B cell (primary cell): ENCODE data around the gene DAPP1. TPM values are rescaled to one million over a fixed set of nuclear protein-coding genes. Genes with fewer than 3 reads are reported as not detected.

Experiments used
- ATAC-seq: fragments of 200-7000 bp; cut with Tn5 transposase; one replicate; pipeline ENCODE4 v1.10.0; 2021; ENCODE audit warnings: low read depth, mild to moderate bottlenecking, moderate number of reproducible peaks, moderate library complexity
- CTCF ChIA-PET: fragments of 350-600 bp; sonication (Branson Sonifier 250); formaldehyde crosslinking; loops from one replicate; lab custom pipeline; 2021; ENCODE audit warnings: antibody characterized with exemption, inconsistent platforms; lab: Charles Lee
- POLR2A ChIA-PET: fragments of 350-600 bp; sonication (Branson Sonifier 250); formaldehyde crosslinking; loops from one replicate; lab custom pipeline; 2021; ENCODE audit warnings: antibody characterized with exemption; lab: Charles Lee
- DNase-seq: peaks from one replicate; pipeline ENCODE4 v3.0.0; 2013
- H2AFZ ChIP-seq: 2 replicates; pipeline ENCODE4 v1.6.1; 2012; ENCODE audit warnings: mild to moderate bottlenecking, low read depth, low read length; ENCODE audit not compliant: insufficient read depth, poor library complexity, severe bottlenecking
- H3K27ac ChIP-seq, 2 donors: 1 replicate in 1 of 2; 2 replicates in 1 of 2; pipeline ENCODE4 v1.5.1; 2012 to 2013; ENCODE audit warnings: low read length in 2 of 2, mild to moderate bottlenecking in 2 of 2, moderate library complexity in 1 of 2
- H3K27me3 ChIP-seq, 4 experiments: fragments of 200-600 bp in 1 of 4; sonication (generic) in 1 of 4; replicated peaks in 1 of 4; 1 replicate in 2 of 4; 2 replicates in 2 of 4; pipeline versions ENCODE4 v1.6.1 to v1.7.0; 2013 to 2016; ENCODE audit warnings: low read length in 3 of 4, mild to moderate bottlenecking in 2 of 4, mixed read lengths in 1 of 4, moderate library complexity in 1 of 4; ENCODE audit not compliant: insufficient read depth in 4 of 4, control insufficient read depth in 3 of 4; ENCODE audit errors: control extremely low read depth in 1 of 4
- H3K36me3 ChIP-seq, 2 experiments: replicated peaks in 1 of 2; 1 replicate in 1 of 2; 2 replicates in 1 of 2; pipeline versions ENCODE4 v1.6.1 to v1.7.1; 2013; ENCODE audit warnings: low read length in 1 of 2; ENCODE audit not compliant: insufficient read depth in 2 of 2, control insufficient read depth in 1 of 2; ENCODE audit errors: control extremely low read depth in 1 of 2, extremely low read depth in 1 of 2
- H3K4me1 ChIP-seq, 2 donors: fragments of 200-600 bp in 1 of 2; sonication (generic) in 1 of 2; 1 replicate in 1 of 2; 2 replicates in 1 of 2; pipeline versions ENCODE4 v1.5.1 to v1.6.1; 2013 to 2017; ENCODE audit warnings: low read length in 2 of 2; ENCODE audit not compliant: control insufficient read depth in 2 of 2, insufficient read depth in 2 of 2
- H3K4me2 ChIP-seq: replicated peaks from 2 replicates; pipeline ENCODE3; 2012; ENCODE audit warnings: mild to moderate bottlenecking, low read depth, low read length; ENCODE audit not compliant: poor library complexity, severe bottlenecking
- H3K4me3 ChIP-seq, 5 experiments: fragments of 200-600 bp in 1 of 5; sonication (generic) in 1 of 5; 1 replicate in 3 of 5; 2 replicates in 2 of 5; pipeline versions ENCODE4 v1.5.1 to v1.7.0; 2011 to 2016; ENCODE audit warnings: low read length in 4 of 5, mild to moderate bottlenecking in 4 of 5, low read depth in 2 of 5, control low read depth in 1 of 5, moderate library complexity in 1 of 5; ENCODE audit not compliant: insufficient read depth in 1 of 5; ENCODE audit errors: control extremely low read depth in 1 of 5, extremely low read depth in 1 of 5
- H3K79me2 ChIP-seq: fragments of 200-600 bp; sonication (generic); one replicate; pipeline ENCODE4 v1.6.0; 2016; ENCODE audit warnings: low read length; ENCODE audit not compliant: control insufficient read depth, insufficient read depth
- H3K9ac ChIP-seq: fragments of 200-600 bp; sonication (generic); 2 replicates; pipeline ENCODE4 v1.6.1; 2017; ENCODE audit warnings: mild to moderate bottlenecking, low read length, moderate library complexity
- H3K9me3 ChIP-seq, 3 donors: one replicate each; pipeline versions ENCODE4 v1.6.1 to v1.7.1; 2013; ENCODE audit warnings: low read length in 2 of 3; ENCODE audit not compliant: control insufficient read depth in 2 of 3, insufficient read depth in 1 of 3; ENCODE audit errors: control extremely low read depth in 1 of 3
- H4K20me1 ChIP-seq: 2 replicates; pipeline ENCODE4 v1.6.0; 2012; ENCODE audit warnings: mild to moderate bottlenecking, low read length; ENCODE audit not compliant: insufficient read depth, control insufficient read depth, poor library complexity, severe bottlenecking
- H3K27ac Mint-ChIP-seq: one replicate; pipeline ENCODE4 v1.8.0; 2021; ENCODE audit warnings: mixed read lengths
- H3K27me3 Mint-ChIP-seq: one replicate; pipeline ENCODE4 v1.8.0; 2021; ENCODE audit warnings: mixed read lengths
- H3K4me1 Mint-ChIP-seq: one replicate; pipeline ENCODE4 v1.8.0; 2021; ENCODE audit warnings: mixed read lengths
- H3K4me3 Mint-ChIP-seq: one replicate; pipeline ENCODE4 v1.8.0; 2021; ENCODE audit warnings: mixed read lengths
- H3K9me3 Mint-ChIP-seq: one replicate; pipeline ENCODE4 v1.8.0; 2022; ENCODE audit warnings: mixed read lengths; ENCODE audit not compliant: insufficient read depth
- CTCF ChIP-seq: fragments of 200-600 bp; IDR thresholded peaks from one replicate; pipeline ENCODE4 v1.8.0; 2022; ENCODE audit warnings: antibody characterized with exemption, mild to moderate bottlenecking
- EZH2 ChIP-seq: IDR thresholded peaks from 2 replicates; pipeline ENCODE4 v1.6.1; 2012; ENCODE audit warnings: borderline replicate concordance, low read depth, mild to moderate bottlenecking, moderate library complexity, low read length; ENCODE audit not compliant: insufficient read depth, poor library complexity, severe bottlenecking
- WGBS: methylation state at CpG from one replicate; pipeline ENCODE4 v1.1.5; 2013; ENCODE audit warnings: missing lambda C conversion rate; ENCODE audit not compliant: insufficient coverage; 5-methylcytosine and 5-hydroxymethylcytosine counted together
- intact Hi-C: fragments of 100-400 bp; cut with micrococcal nuclease; formaldehyde crosslinking; loops from one replicate; pipeline ENCODE4 v1.10.0; 2022
- polyA plus RNA-seq: library from polyadenylated mRNA; depleted of rRNA; stranded (reverse); fragments of >200 nt; gene quantifications from 2 replicates; pipeline ENCODE4 v1.2.3, GENCODE V29; 2012
- total RNA-seq, 2 donors: library from RNA; stranded (reverse); fragments of 120-200 nt in 1 of 2; gene quantifications; 1 replicate in 1 of 2; 2 replicates in 1 of 2; pipeline versions ENCODE4 v1.2.3 to v1.2.4, GENCODE V29; 2013 to 2022

The DAPP1 gene
- total and polyA plus RNA-seq, 2 donors (not counting 1 experiment from before 2014, with no cell fraction given), result 82.5 to 166 TPM

GRCh38 chr4:99863804-99864203, 47.2 kb downstream of the DAPP1 start:
- POLR2A ChIA-PET, result interaction anchor here (0.7 kb wide), 1 partner anchor 1484 kb away, joined by 3 read pairs; no protein-coding TSS in a partner anchor
- H3K36me3 ChIP-seq, result peaks cover 31 to 63% of the 10 kb centered on the region in 2 experiments

More at GRCh38 chr4:99863804-99864203, 47.2 kb downstream of the DAPP1 start:
- peaks cover 18 to 21% of the 10 kb centered on the region in 2 donors for H3K4me1 ChIP-seq
- Mint-ChIP-seq H3K27ac (peak overlapping the region; percentile 10), H3K4me3 (no peak overlapping the region), H3K27me3 (no peaks in the 10 kb centered on the region), H3K4me1 (peaks cover 26% of the 10 kb centered on the region), H3K9me3 (no peaks in the 10 kb centered on the region)
- H3K4me3 ChIP-seq, result no peak overlapping the region
- no peak overlapping the region for H2AFZ ChIP-seq
- H3K9ac ChIP-seq, result no peak overlapping the region
- no peak for ATAC-seq
- WGBS, result no CpG with 5 or more reads among the region's 3 CpGs
- no peak for TF ChIP-seq CTCF
- TF ChIP-seq EZH2, result no peak
- DNase-seq, result no peak
- peak overlapping the region in 1 of 2 donors; percentile 5 for H3K27ac ChIP-seq
- no peaks in the 10 kb centered on the region for H3K9me3 ChIP-seq
- CTCF ChIA-PET, result interaction anchor here (0.9 to 1.9 kb wide), 4 partner anchors 21 to 56 kb away, joined by 3 to 8 read pairs (median 4); no protein-coding TSS in a partner anchor
- no peak overlapping the region for H3K4me2 ChIP-seq
- no peaks in the 10 kb centered on the region for H3K27me3 ChIP-seq
- peaks cover 21% of the 10 kb centered on the region for H4K20me1 ChIP-seq
- peaks cover 46% of the 10 kb centered on the region for H3K79me2 ChIP-seq
- intact Hi-C loops, result no loop called here
